NCI-H446 treated with DMSO at 0.1 percent for 48 hours (cell line): ENCODE data around the gene XXYLT1.
"Not testable (repeated sequence)": the region's sequence is repeated elsewhere in the genome, so short reads cannot be mapped to it uniquely, and the experiment has no call there.

Source experiments
- DNase-seq: peaks from one replicate; lab custom pipeline; 2025; lab: John Stamatoyannopoulos, UW

The XXYLT1 gene

DNA sequence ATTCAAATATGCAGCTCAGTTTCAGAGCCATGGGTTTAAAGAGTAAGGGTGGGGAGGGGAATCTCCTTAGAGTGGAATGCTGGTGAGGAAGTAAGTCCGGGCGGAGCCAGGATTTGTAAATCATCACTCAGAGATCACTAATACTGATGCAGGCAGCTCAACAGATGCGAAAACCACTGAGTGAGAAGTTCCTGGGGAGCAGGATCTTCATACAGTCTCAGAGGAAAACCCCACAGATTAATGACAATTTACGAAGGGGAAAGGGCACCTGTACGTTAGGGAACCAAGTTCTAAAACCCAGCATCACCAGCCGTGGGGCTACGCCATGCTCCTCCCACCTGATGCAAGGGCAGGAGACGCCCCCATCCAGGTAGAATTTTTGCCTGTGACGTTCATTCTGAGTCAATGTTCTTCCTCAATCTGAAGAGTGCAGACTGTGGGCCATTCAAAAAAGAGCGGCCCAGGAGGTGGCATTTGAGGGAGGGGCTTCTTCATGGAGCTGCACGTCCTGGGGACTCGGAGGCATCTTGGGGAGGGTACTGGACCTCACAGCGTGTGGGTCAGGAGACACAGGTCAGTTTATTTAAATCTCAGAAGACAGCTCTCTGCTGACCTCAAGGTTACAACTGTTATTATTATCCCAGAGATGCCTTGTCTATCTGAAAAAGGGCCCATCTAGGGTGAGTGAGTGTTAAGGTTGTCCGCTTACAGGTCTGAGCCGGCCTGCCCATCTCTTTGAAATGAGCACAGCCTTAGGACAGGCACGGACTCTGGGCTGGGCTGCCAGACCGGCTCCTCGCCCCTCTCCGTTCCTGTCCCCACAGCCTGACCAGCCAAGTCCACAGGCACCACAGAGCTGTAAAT lies 228.0 kb downstream of the XXYLT1 start:
- DNase-seq, result no peak

GRCh38 chr3:195041871-195042742 lies 228.9 kb downstream of the XXYLT1 start:
- DNase-seq, result no peak

- DNase-seq, result no peak
Measured at GRCh38 chr3:195040773-195041520, 230.0 kb downstream of the XXYLT1 start.

- DNase-seq, result no peak
Measured at GRCh38 chr3:195040094-195040493, 230.9 kb downstream of the XXYLT1 start.

DNA sequence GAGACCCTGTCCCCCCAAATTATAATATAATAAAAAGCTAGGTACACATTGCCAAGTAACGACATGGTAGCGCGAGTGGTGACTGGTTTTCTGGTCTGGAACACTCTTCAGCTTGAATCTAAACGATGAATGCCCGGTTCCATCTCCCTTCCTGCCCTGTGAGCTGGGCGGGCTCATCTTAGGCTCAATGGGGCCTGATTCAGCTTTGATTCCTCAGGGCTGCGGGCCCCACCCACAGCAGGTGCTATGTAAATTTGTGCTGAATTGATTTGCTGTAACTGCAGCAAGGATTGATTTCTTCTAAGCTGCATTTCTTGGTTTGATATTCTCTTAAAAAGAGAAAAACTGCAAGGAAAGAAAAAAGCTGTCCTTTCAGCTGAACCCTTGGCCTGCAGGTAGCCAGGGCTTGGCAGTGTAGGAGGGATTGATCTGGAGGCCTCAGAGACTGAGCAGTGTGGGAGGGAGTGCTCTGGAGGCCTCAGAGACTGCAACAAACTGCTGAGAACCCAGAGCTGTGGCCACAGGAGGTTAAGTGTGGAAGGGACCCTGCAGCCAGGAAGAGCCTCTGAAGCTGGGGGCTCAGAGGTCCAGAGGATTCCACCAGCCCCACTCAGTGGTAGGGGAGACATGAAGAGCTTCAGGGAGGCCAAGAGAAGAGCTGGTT lies 231.6 kb downstream of the XXYLT1 start:
- no peak for DNase-seq

DNA sequence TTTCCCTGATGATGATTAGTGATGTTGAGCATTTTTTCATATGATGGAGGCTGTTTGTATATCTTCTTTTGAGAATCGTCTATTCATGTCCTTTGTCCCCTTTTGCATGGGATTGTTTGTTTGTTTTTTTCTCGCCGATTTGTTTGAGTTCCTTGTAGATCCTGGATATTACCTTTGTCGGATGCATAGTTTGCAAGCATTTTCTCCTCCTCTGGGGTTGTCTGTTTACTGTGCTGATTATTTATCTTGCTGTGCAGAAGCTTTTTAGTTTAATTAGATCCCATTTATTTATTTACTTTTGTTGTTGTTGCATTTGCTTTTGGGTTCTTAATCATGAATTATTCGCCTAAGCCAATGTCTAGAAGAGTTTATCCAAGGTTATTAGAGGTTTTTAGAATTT lies 232.8 kb downstream of the XXYLT1 start:
- no peak for DNase-seq

DNA sequence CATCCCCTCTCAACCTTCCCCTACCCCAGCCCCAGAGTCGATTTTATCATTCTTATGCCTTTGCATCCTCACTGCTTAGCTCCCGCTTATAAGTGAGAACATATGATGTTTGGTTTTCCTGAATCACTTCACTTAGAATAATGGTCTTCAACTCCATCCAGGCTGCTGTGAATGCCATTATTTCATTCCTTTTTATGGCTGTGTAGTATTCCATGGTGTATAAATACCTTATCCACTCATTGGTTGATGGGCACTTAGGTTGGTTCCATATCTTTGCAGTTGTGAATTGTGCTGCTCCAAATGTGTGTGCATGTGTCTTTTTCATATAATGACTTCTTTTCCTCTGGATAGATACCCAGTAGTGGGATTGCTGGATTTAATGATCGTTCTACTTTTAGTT lies 233.4 kb downstream of the XXYLT1 start:
- DNase-seq, result not testable (repeated sequence)

GRCh38 chr3:195036974-195037373 lies 234.0 kb downstream of the XXYLT1 start:
- no peak for DNase-seq

- DNase-seq, result no peak
Measured at GRCh38 chr3:195036574-195036973, 234.4 kb downstream of the XXYLT1 start.

- DNase-seq, result no peak
Measured at GRCh38 chr3:195036203-195036505, 234.8 kb downstream of the XXYLT1 start.

DNA sequence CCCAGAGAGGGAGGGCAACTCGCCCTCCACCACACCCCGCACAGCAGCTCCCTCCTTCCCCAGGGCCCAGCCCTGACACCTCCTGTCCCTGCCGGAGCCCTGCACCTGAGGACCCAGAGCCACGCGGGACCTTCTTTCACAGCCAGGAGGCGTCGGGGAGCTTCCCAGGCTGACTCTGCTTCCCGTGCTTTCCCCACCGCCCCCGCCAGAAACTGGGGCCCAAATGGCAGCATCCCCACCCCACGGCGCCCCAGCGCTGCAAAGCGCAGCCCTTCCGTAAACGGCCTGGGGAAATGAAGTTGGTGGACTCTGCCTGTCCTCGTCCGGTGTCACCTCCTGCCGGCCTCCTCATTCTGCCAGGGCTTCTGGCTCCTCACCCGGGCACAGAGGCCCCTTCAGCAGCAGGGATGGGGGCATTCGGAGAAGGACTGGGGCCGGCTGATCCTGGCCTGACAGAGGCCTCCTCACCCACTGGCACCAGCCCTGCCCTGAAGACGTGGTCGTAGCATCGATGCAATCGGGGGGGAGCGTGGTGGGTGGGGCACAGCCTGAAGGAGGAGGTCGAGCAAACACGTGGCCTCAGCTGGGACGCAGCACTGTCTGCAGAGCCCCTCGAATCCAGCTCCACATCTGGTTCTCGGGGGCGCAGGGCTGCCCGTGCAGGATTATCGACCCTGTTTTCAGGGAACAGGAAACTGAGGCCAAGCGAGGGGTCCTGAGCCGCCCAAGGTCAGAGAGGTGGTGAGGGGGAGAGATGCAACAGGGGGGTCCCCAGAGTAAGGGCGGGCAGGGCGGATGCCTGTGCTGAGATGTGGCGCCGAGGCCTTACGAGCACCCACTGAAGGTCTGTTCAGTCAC lies 235.4 kb downstream of the XXYLT1 start:
- DNase-seq, result no peak

DNA sequence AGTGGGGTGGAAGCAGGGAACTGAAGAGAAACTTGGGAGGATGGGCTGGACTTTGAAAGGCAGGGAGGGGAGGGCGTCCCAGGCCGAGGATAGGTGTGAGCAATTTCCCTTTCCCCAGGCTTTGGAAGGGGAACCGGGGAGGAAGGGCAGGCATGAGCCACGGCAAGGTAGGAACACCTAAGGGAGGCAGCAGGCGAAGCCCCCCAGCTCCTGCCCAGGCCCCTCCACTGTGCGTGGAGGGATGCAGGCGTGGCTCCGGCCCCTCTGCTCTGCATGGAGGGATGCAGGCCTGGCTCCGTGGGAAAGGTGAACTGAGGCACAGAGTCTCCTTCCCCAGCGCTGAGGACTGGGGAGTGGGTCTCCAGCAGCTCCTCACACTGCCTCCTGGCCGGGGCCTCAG lies 236.4 kb downstream of the XXYLT1 start:
- no peak for DNase-seq

GRCh38 chr3:195034101-195034500 lies 236.9 kb downstream of the XXYLT1 start:
- DNase-seq, result no peak

DNA sequence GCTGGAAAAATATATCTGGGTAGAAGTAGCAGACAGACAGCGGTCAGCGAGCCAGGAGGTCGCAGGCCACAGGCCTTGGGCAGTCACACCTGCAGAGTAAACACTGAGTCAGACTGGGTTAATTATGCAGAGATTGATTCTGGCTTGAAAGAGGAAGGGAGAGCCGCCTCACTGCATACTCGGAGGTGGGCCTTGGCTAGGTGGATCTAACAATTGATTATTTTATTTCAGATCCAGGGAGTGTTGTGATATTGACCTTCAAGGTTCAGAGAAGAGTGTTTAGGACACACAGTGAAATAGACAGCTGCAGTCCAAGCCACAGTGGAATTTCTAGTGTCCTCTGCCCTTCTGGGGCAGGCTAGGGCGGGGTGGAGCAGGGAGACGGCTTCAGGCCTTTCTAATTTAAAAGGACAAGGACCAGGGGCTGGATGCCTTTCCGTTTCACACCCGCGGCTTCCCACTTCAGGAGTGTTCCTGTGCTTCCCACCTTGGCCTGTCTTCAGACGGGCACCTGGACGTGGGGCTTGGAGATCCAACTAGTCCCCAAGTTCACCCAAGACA lies 237.3 kb downstream of the XXYLT1 start:
- no peak for DNase-seq

DNA sequence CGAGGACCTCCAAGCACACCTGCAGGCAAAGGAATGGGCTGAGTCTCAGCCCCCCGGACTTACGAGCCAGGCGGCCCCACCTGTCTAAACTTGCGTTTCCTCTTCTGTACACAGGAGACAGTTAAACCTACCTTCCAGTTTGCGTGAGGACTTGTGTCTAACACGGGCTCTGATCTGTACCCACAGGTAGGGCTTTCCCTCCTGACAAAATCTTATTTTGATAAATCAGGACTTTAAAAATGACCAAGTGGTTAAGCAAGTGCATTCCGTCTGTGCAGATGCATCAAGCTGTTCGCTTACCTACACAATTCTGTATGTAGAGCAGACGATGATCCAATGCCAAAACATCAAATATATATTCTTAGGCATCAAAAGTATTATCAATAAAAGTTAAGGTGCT lies 238.0 kb downstream of the XXYLT1 start:
- no peak for DNase-seq

DNA sequence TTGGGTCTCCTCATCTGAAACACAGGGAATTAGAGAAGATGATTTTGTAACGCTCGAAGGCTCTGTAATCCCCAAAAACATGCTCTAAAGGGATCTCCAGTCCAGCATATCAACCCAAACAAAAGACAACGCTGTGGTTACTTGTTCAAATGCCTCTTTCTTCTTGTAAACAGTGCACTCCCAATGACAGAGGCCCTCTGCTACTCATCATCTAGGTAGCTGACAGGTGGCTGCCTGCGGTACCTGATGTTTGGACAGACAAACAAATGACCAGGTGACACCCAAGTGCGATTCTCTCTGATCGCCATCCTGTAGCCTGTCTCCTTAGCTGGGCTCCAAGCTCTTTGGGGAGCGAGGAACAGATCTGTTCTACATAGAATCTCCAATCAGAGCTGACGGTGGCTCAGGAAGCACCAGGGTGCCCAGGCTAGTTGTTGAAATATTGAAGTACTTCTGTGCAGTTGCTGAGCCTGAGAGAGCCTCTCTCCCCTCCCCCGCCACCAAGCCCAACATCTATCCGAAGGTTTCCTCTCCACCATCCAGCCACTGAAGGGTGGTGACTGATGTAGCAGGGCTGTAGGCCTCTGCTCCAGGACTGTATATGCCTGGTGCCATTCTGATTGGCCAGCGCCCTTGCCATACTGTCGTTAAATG lies 238.7 kb downstream of the XXYLT1 start:
- DNase-seq, result no peak

DNA sequence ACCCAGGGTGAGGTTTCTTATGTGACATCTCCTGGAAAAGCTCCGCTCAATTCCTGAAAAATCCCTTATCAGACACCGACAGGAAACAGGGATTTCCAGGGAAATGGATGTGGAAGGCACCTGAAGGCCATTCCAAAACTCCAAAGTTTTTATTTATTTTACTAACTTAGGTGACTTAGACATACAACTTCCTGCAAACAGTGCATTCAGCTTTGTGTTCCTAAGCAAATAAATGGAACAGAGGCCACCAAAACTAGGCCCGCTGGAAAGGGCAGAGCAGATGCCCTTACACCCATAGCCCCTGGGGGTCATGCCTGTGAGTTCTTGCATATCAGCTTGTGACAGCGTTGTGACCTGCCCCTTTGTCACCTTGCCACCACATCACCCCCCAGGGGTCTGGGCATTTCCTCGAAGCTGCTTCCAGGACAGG lies 239.4 kb downstream of the XXYLT1 start:
- no peak for DNase-seq

GRCh38 chr3:195030791-195031321 lies 240.1 kb downstream of the XXYLT1 start:
- no peak for DNase-seq

- DNase-seq, result no peak
Measured at GRCh38 chr3:195028877-195029606, 241.9 kb downstream of the XXYLT1 start.
